HepG2 (cell line): ENCODE data around the gene TMEM135. TPM values are rescaled to one million over a fixed set of nuclear protein-coding genes. Genes with fewer than 3 reads are reported as not detected.
A peak's percentile ranks its signal among the peaks of the same experiment; 100 is the strongest.

Source experiments
- ATAC-seq: fragments of 200-7000 bp; cut with Tn5 transposase; 3 replicates; pipeline ENCODE4 v1.9.1; 2020; ENCODE audit warnings: mild to moderate bottlenecking, moderate library complexity
- BruUV-seq: library from RNA; stranded (reverse); fragments of 400-500 nt; replicated peaks from 2 replicates; lab custom pipeline; 2021; lab: Mats Ljungman, UMichigan
- CTCF ChIA-PET: fragments of 300-600 bp; formaldehyde crosslinking; extraction: SDS; loops from one replicate; lab custom pipeline; 2021; ENCODE audit warnings: low total read pairs, inconsistent platforms, low intra/inter-chr PET ratio; lab: Yijun Ruan, JAX
- POLR2A ChIA-PET: fragments of 350-600 bp; sonication (Branson Sonifier 250); formaldehyde crosslinking; loops from one replicate; lab custom pipeline; 2020; ENCODE audit warnings: antibody characterized with exemption, inconsistent platforms; lab: Yijun Ruan, JAX
- DNase-seq: peaks from one replicate; pipeline ENCODE4 v3.0.0-alpha.2; 2015; ENCODE audit warnings: low spot score
- FAIRE-seq: peaks from 3 replicates; lab custom pipeline; 2011; peaks lifted over from hg19 to GRCh38; lab: Jason Lieb, UNC
- H2AFZ ChIP-seq: one replicate; pipeline ENCODE4 v1.6.1; 2011; ENCODE audit warnings: low read length, inconsistent platforms
- H3K27ac ChIP-seq: fragments of 300-600 bp; 3 replicates; pipeline ENCODE4 v1.8.0; 2011; ENCODE audit warnings: mixed run types, mild to moderate bottlenecking, mixed read lengths, low read length, inconsistent platforms; ENCODE audit not compliant: insufficient read depth; ENCODE audit errors: extremely low read length
- H3K27me3 ChIP-seq, 2 experiments: fragments of 200-600 bp in 1 of 2; 2 replicates in 1 of 2; 3 replicates in 1 of 2; pipeline versions ENCODE4 v1.6.0 to v1.8.0; 2011; ENCODE audit warnings: low read length in 2 of 2, mild to moderate bottlenecking in 2 of 2, moderate library complexity in 2 of 2, inconsistent platforms in 1 of 2; ENCODE audit not compliant: insufficient read depth in 2 of 2, control insufficient read depth in 1 of 2
- H3K36me3 ChIP-seq, 2 experiments: fragments of 200-600 bp in 1 of 2; replicated peaks in 1 of 2; 2 replicates in 1 of 2; 3 replicates in 1 of 2; pipeline versions ENCODE4 v1.5.1 to v1.8.0; 2011; ENCODE audit warnings: low read length in 2 of 2, inconsistent platforms in 1 of 2; ENCODE audit not compliant: insufficient read depth in 2 of 2, control insufficient read depth in 1 of 2
- H3K4me1 ChIP-seq: 2 replicates; pipeline ENCODE4 v1.5.1; 2012; ENCODE audit warnings: low read length, inconsistent platforms; ENCODE audit not compliant: insufficient read depth
- H3K4me2 ChIP-seq: 2 replicates; pipeline ENCODE4 v1.6.0; 2011; ENCODE audit warnings: low read depth, low read length, inconsistent platforms
- H3K4me3 ChIP-seq, 3 experiments: fragments of 200-600 bp in 1 of 3; sonication (generic), shearing (Covaris generic) in 1 of 3; replicated peaks in 1 of 3; 2 replicates each; pipeline ENCODE4 v1.5.1; 2011 to 2016; ENCODE audit warnings: low read length in 3 of 3, inconsistent platforms in 2 of 3, low read depth in 2 of 3, mild to moderate bottlenecking in 2 of 3, control low read depth in 1 of 3, mixed read lengths in 1 of 3; ENCODE audit not compliant: insufficient read depth in 1 of 3
- H3K79me2 ChIP-seq: one replicate; pipeline ENCODE4 v1.6.1; 2011; ENCODE audit warnings: low read length, inconsistent platforms; ENCODE audit not compliant: insufficient read depth
- H3K9ac ChIP-seq: 2 replicates; pipeline ENCODE4 v1.6.0; 2011; ENCODE audit warnings: mild to moderate bottlenecking, low read depth, low read length, inconsistent platforms; ENCODE audit not compliant: insufficient read depth
- H3K9me3 ChIP-seq: 2 replicates; pipeline ENCODE4 v1.5.1; 2012; ENCODE audit warnings: mild to moderate bottlenecking, low read length
- H4K20me1 ChIP-seq: 2 replicates; pipeline ENCODE4 v1.6.0; 2011; ENCODE audit warnings: inconsistent platforms, mild to moderate bottlenecking, low read length, moderate library complexity; ENCODE audit not compliant: insufficient read depth
- CTCF ChIP-seq: sonication (generic); formaldehyde crosslinking; IDR thresholded peaks from 2 replicates; pipeline ENCODE4 v1.5.0; 2020; ENCODE audit warnings: mild to moderate bottlenecking, missing genetic modification reagents, moderate library complexity
- EHMT2 ChIP-seq: fragments of 200-600 bp; sonication (generic); IDR thresholded peaks from 2 replicates; pipeline ENCODE4 v1.7.0; 2017; ENCODE audit warnings: antibody characterized with exemption, low read depth, low read length, borderline replicate concordance
- FOSL2 ChIP-seq: sonication (generic); formaldehyde crosslinking; IDR thresholded peaks from 2 replicates; pipeline ENCODE4 v1.4.0; 2020; ENCODE audit warnings: missing genetic modification reagents
- HES4 ChIP-seq: sonication (generic); formaldehyde crosslinking; IDR thresholded peaks from 2 replicates; pipeline ENCODE4 v1.9.0; 2021; ENCODE audit warnings: mild to moderate bottlenecking, missing genetic modification reagents, borderline replicate concordance
- HOXA9 ChIP-seq: sonication (generic); formaldehyde crosslinking; IDR thresholded peaks from 2 replicates; pipeline ENCODE4 v1.8.1; 2022; ENCODE audit warnings: missing genetic modification reagents, mild to moderate bottlenecking, moderate library complexity, borderline replicate concordance
- MEF2D ChIP-seq: sonication (generic); formaldehyde crosslinking; IDR thresholded peaks from 2 replicates; pipeline ENCODE4 v1.5.1; 2020; ENCODE audit warnings: mild to moderate bottlenecking, missing genetic modification reagents
- NR0B2 ChIP-seq: sonication (generic); formaldehyde crosslinking; IDR thresholded peaks from 2 replicates; pipeline ENCODE4 v1.4.0; 2020; ENCODE audit warnings: mild to moderate bottlenecking, missing genetic modification reagents
- NR2F2 ChIP-seq: IDR thresholded peaks from 2 replicates; pipeline ENCODE4 v1.6.1; 2012; ENCODE audit warnings: low read depth, inconsistent platforms, borderline replicate concordance
- NRL ChIP-seq: sonication (generic); formaldehyde crosslinking; IDR thresholded peaks from 2 replicates; pipeline ENCODE4 v1.5.0; 2020; ENCODE audit warnings: missing genetic modification reagents, mild to moderate bottlenecking, moderate library complexity, borderline replicate concordance
- PHF20 ChIP-seq: sonication (generic); formaldehyde crosslinking; IDR thresholded peaks from 2 replicates; pipeline ENCODE4 v1.5.0; 2020; ENCODE audit warnings: mild to moderate bottlenecking, missing genetic modification reagents
- PITX1 ChIP-seq: sonication (generic); formaldehyde crosslinking; IDR thresholded peaks from 2 replicates; pipeline ENCODE4 v1.5.1; 2020; ENCODE audit warnings: mild to moderate bottlenecking, missing genetic modification reagents
- SMC3 ChIP-seq: IDR thresholded peaks from 2 replicates; pipeline ENCODE4 v1.6.1; 2011; ENCODE audit warnings: low read length, improper control_type of control experiment
- STAG1 ChIP-seq: sonication (generic); formaldehyde crosslinking; IDR thresholded peaks from 2 replicates; pipeline ENCODE4 v1.4.0; 2020; ENCODE audit warnings: missing genetic modification reagents
- ZNF598 ChIP-seq: sonication (generic); formaldehyde crosslinking; IDR thresholded peaks from 2 replicates; pipeline ENCODE4 v1.5.1; 2020; ENCODE audit warnings: mild to moderate bottlenecking, missing genetic modification reagents, borderline replicate concordance
- ZNF687 ChIP-seq: sonication (generic); formaldehyde crosslinking; IDR thresholded peaks from 2 replicates; pipeline ENCODE4 v1.5.1; 2020; ENCODE audit warnings: mild to moderate bottlenecking, missing genetic modification reagents, moderate library complexity
- ZNF782 ChIP-seq: sonication (generic); formaldehyde crosslinking; IDR thresholded peaks from 2 replicates; pipeline ENCODE4 v1.4.0; 2020; ENCODE audit warnings: missing genetic modification reagents, mild to moderate bottlenecking, borderline replicate concordance
- WGBS: methylation state at CpG from one replicate; pipeline ENCODE4 v1.1.6; 2017; ENCODE audit warnings: low lambda C conversion rate; 5-methylcytosine and 5-hydroxymethylcytosine counted together
- in situ Hi-C: cut with HindIII; loops from 2 replicates; pipeline ENCODE4 v1.10.0; 2017; ENCODE audit warnings: low pct_unique_long_range_greater_than_20kb; ENCODE audit not compliant: extremely low pct_ligation_motif_present
- intact Hi-C: fragments of 100-400 bp; cut with micrococcal nuclease; formaldehyde crosslinking; loops from one replicate; pipeline ENCODE4 v1.10.0; 2022; ENCODE audit not compliant: unreplicated experiment
- polyA plus RNA-seq, 8 experiments: library from polyadenylated mRNA; depleted of rRNA in 3 of 8; stranded (reverse) in 7 of 8; unstranded in 1 of 8; fragments of >200 nt; fragmentation: Illumina TruSeq in 4 of 8; extraction: Trizol in 4 of 8; gene quantifications; 2 replicates each; pipeline versions ENCODE4 v1.2.1 to v1.2.3, GENCODE V29; 2011 to 2016; ENCODE audit warnings: low read depth in 4 of 8, missing spikeins in 1 of 8, mixed read lengths in 1 of 8; ENCODE audit not compliant: insufficient read depth in 1 of 8
- total RNA-seq, 5 experiments: library from RNA; depleted of rRNA; stranded (reverse); fragments of >200 nt; fragmentation: Illumina TruSeq; extraction: Trizol; gene quantifications; 2 replicates each; pipeline ENCODE4 v1.2.3, GENCODE V29; 2016; ENCODE audit warnings: low read depth in 1 of 5

TMEM135 gene
- total and polyA plus RNA-seq, 2 of the 13 experiments (the other 11 are each of a cell fraction or from before 2014, with no cell fraction given): 36.6 to 88.9 TPM

GRCh38 chr11:87352759-87353707, 315.3 kb downstream of the TMEM135 start:
- H3K27me3 ChIP-seq: no peaks in the 10 kb centered on the region
- intact Hi-C loops: loop anchor here (1.0 to 10.0 kb wide), 2 partner anchors 68 to 1532 kb away; no protein-coding TSS in a partner anchor
- no peak overlapping the region for H2AFZ ChIP-seq
- ATAC-seq (peak; percentile 98), FAIRE-seq (peak; percentile 54), DNase-seq (peak; percentile 51)
- H4K20me1 ChIP-seq: no peaks in the 10 kb centered on the region; the same call in none of the 2 replicates
- no peak overlapping the region for H3K27ac ChIP-seq
- no peaks in the 10 kb centered on the region for H3K4me1 ChIP-seq
- no peak overlapping the region; a peak in 1 of 6 replicates for H3K4me3 ChIP-seq
- H3K4me2 ChIP-seq: no peak overlapping the region
- H3K79me2 ChIP-seq: no peaks in the 10 kb centered on the region
- ChIA-PET POLR2A (no interaction called here), CTCF (interaction anchor here (0.7 to 2.2 kb wide), 3 partner anchors 69 to 663 kb away, joined by 3 to 30 read pairs (median 3); no protein-coding TSS in a partner anchor)
- no peaks in the 10 kb centered on the region for H3K36me3 ChIP-seq
- H3K9me3 ChIP-seq: no peaks in the 10 kb centered on the region
- in situ Hi-C loops: loop anchor here (5.0 to 10.0 kb wide), 2 partner anchors 69 to 1192 kb away; no protein-coding TSS in a partner anchor
- BruUV-seq: no TSS peak
- 43% methylated on average over 9 of the region's 26 CpGs for WGBS
- no peak overlapping the region for H3K9ac ChIP-seq
- TF ChIP-seq ZNF598: no peak; the same call in 1 of the 2 replicates
- peak; percentile 38; the same call in 1 of the 2 replicates for TF ChIP-seq FOSL2 (CRISPR knock-in tag)
- TF ChIP-seq NR2F2: peak; percentile 21; the same call in 1 of the 2 replicates
- TF ChIP-seq NR0B2 (CRISPR knock-in tag): no peak
- peak; percentile 26; the same call in 1 of the 2 replicates for TF ChIP-seq SMC3
- TF ChIP-seq NRL: peak; percentile 34; the same call in 1 of the 2 replicates
- 0 out of 2 replicates have a peak, but pooled peaks have one; percentile 12 for TF ChIP-seq PHF20
- TF ChIP-seq HOXA9 (CRISPR knock-in tag): no peak
- peak; percentile 95 for TF ChIP-seq STAG1
- no peak for TF ChIP-seq PITX1 (CRISPR knock-in tag)
- 0 out of 2 replicates have a peak, but pooled peaks have one; percentile 25 for TF ChIP-seq MEF2D
- TF ChIP-seq ZNF687: peak; percentile 42
- TF ChIP-seq EHMT2: no peak
- TF ChIP-seq ZNF782 (CRISPR knock-in tag): peak; percentile 24; the same call in 1 of the 2 replicates
- TF ChIP-seq CTCF: peak; percentile 98
- no peak for TF ChIP-seq HES4
